Left kidney (tissue), 8 donors: ENCODE data around the gene TANGO2. TPM values are rescaled to one million over a fixed set of nuclear protein-coding genes. Genes with fewer than 3 reads are reported as not detected.

Experiments
- DNase-seq: peaks from one replicate; pipeline ENCODE4 v3.0.0-alpha.2; 2013
- long read RNA-seq, 8 donors: transcript quantifications; one replicate each; lab custom pipeline, GENCODE V29; 2026
- polyA plus RNA-seq: library from polyadenylated mRNA; unstranded; fragments of 120-200 nt; gene quantifications from one replicate; pipeline ENCODE4 v1.2.1, GENCODE V29; 2013; ENCODE audit not compliant: insufficient read length

Gene TANGO2
- polyA plus RNA-seq = 10.3 TPM
- long read RNA-seq, donor 1, partial matches to known transcripts = 0 of 2 reads
- long read RNA-seq, donor 1, other reads (novel, unspliced or antisense) = 0 of 2 reads
- long read RNA-seq, donor 2, partial matches to known transcripts = 0 of 1 reads
- long read RNA-seq, donor 2, other reads (novel, unspliced or antisense) = 0 of 1 reads
- long read RNA-seq, donor 3 = 0 reads
- long read RNA-seq, donor 4 = 0 reads
- long read RNA-seq, donor 5, partial matches to known transcripts = 0 of 1 reads
- long read RNA-seq, donor 5, other reads (novel, unspliced or antisense) = 0 of 1 reads
- long read RNA-seq, donor 6 = 0 reads
- long read RNA-seq, donor 7, partial matches to known transcripts = 6 of 6 reads
- long read RNA-seq, donor 7, other reads (novel, unspliced or antisense) = 0 of 6 reads
- long read RNA-seq, donor 8 = 0 reads

GRCh38 chr22:20020533-20021195 is at the start of gene TANGO2:
TSS of gene TANGO2 (plus strand) at chr22:20021110. CDS start at chr22:20036799, 15,689 bp downstream.
- peak; percentile 88 for DNase-seq

GRCh38 chr22:19971276-19972124 is 49.4 kb upstream of the TANGO2 start:
- DNase-seq = no peak

GRCh38 chr22:19972251-19972650 is 48.7 kb upstream of the TANGO2 start:
- DNase-seq = no peak

- no peak for DNase-seq
Measured at GRCh38 chr22:19972652-19973550, 48.0 kb upstream of the TANGO2 start.

- no peak for DNase-seq
Measured at GRCh38 chr22:19973551-19974267, 47.2 kb upstream of the TANGO2 start.

- DNase-seq = peak; percentile 76
Measured at GRCh38 chr22:19974268-19974861, 46.5 kb upstream of the TANGO2 start.

GRCh38 chr22:19974935-19975706 is 45.8 kb upstream of the TANGO2 start:
- no peak for DNase-seq

GRCh38 chr22:19975707-19976035 is 45.2 kb upstream of the TANGO2 start:
- no peak for DNase-seq

GRCh38 chr22:19976671-19977070 is 44.2 kb upstream of the TANGO2 start:
- no peak for DNase-seq

GRCh38 chr22:19977296-19978243 is 43.3 kb upstream of the TANGO2 start:
- DNase-seq = no peak

GRCh38 chr22:19978748-19979147 is 42.2 kb upstream of the TANGO2 start:
- no peak for DNase-seq

- DNase-seq = no peak
Measured at GRCh38 chr22:19979712-19980493, 41.0 kb upstream of the TANGO2 start.

- DNase-seq = no peak
Measured at GRCh38 chr22:19980766-19981165, 40.1 kb upstream of the TANGO2 start.

- DNase-seq = no peak
Measured at GRCh38 chr22:19981171-19981960, 39.5 kb upstream of the TANGO2 start.

- DNase-seq = no peak
Measured at GRCh38 chr22:19981961-19982920, 38.7 kb upstream of the TANGO2 start.
